H1 (cell line): ENCODE measurements around the gene FPGS. TPM values are rescaled to one million over a fixed set of nuclear protein-coding genes. Genes with fewer than 3 reads are reported as not detected.

ENCODE experiments used
- CTCF ChIP-seq, 3 experiments: IDR thresholded peaks; 1 replicate in 2 of 3; 2 replicates in 1 of 3; pipeline versions ENCODE4 v1.5.1 to v1.6.1; 2011; ENCODE audit warnings: low read length in 3 of 3, mild to moderate bottlenecking in 3 of 3, inconsistent platforms in 2 of 3, low read depth in 1 of 3, moderate library complexity in 1 of 3; ENCODE audit not compliant: insufficient read depth in 1 of 3; ENCODE audit errors: control extremely low read depth in 1 of 3
- EP300 ChIP-seq, 2 experiments: IDR thresholded peaks; 1 replicate in 1 of 2; 2 replicates in 1 of 2; pipeline ENCODE4 v1.6.1; 2011 to 2012; ENCODE audit warnings: low read depth in 2 of 2, low read length in 2 of 2, mild to moderate bottlenecking in 2 of 2, borderline replicate concordance in 1 of 2, inconsistent platforms in 1 of 2, moderate library complexity in 1 of 2
- JUND ChIP-seq: IDR thresholded peaks from 2 replicates; pipeline ENCODE4 v1.6.1; 2011; ENCODE audit warnings: mild to moderate bottlenecking, improper control_type of control experiment, low read length
- RAD21 ChIP-seq, 2 experiments: IDR thresholded peaks in 1 of 2; conservative IDR thresholded peaks in 1 of 2; 2 replicates each; pipeline ENCODE4 v1.6.1; 2011; ENCODE audit warnings: low read depth in 2 of 2, low read length in 2 of 2, improper control_type of control experiment in 1 of 2, inconsistent platforms in 1 of 2, mild to moderate bottlenecking in 1 of 2, moderate library complexity in 1 of 2
- RNF2 ChIP-seq: fragments of 200-900, 300-1000 bp; sonication (generic); IDR thresholded peaks from 2 replicates; pipeline ENCODE4 v1.7.1; 2016; ENCODE audit warnings: borderline replicate concordance, low read depth, mild to moderate bottlenecking, antibody characterized with exemption, low read length; ENCODE audit not compliant: poor library complexity, severe bottlenecking; ENCODE audit errors: missing control alignments
- SP2 ChIP-seq: IDR thresholded peaks from 2 replicates; pipeline ENCODE4 v1.6.1; 2012; ENCODE audit warnings: mild to moderate bottlenecking, low read length, inconsistent platforms
- TAF7 ChIP-seq: optimal IDR thresholded peaks from 2 replicates; pipeline ENCODE3; 2011; ENCODE audit warnings: low read depth, mild to moderate bottlenecking, inconsistent platforms, low read length, moderate library complexity, borderline replicate concordance
- TBP ChIP-seq: IDR thresholded peaks from 2 replicates; pipeline ENCODE4 v1.6.1; 2011; ENCODE audit warnings: low read depth, low read length, improper control_type of control experiment
- TCF12 ChIP-seq: IDR thresholded peaks from 2 replicates; pipeline ENCODE4 v1.6.1; 2011; ENCODE audit warnings: low read depth, mild to moderate bottlenecking, low read length
- TEAD4 ChIP-seq: IDR thresholded peaks from 2 replicates; pipeline ENCODE4 v1.6.1; 2012; ENCODE audit warnings: low read depth, low read length, inconsistent platforms, mixed read lengths
- polyA plus RNA-seq, 7 experiments: library from polyadenylated mRNA; depleted of rRNA in 3 of 7; stranded (reverse) in 5 of 7; unstranded in 2 of 7; fragments of >200 nt in 5 of 7; fragments of 200-250 nt in 2 of 7; gene quantifications; 1 replicate in 5 of 7; 2 replicates in 1 of 7; 4 replicates in 1 of 7; pipeline versions ENCODE4 v1.2.1 to v1.2.3, GENCODE V29; 2011 to 2013; ENCODE audit warnings: missing spikeins in 2 of 7, mixed read lengths in 2 of 7
- total RNA-seq: library from RNA; stranded (reverse); fragmentation: NEBNext Ultra II Directional; extraction: Animal tissue kit (Norgen Biotek cat#: 25700); gene quantifications from 2 replicates; pipeline ENCODE4 v1.2.1, GENCODE V29; 2021

Gene FPGS
- total and polyA plus RNA-seq, 2 of the 8 experiments (the other 6 are each of a cell fraction or from before 2014, with no cell fraction given), result 62.4 to 83.0 TPM

DNA sequence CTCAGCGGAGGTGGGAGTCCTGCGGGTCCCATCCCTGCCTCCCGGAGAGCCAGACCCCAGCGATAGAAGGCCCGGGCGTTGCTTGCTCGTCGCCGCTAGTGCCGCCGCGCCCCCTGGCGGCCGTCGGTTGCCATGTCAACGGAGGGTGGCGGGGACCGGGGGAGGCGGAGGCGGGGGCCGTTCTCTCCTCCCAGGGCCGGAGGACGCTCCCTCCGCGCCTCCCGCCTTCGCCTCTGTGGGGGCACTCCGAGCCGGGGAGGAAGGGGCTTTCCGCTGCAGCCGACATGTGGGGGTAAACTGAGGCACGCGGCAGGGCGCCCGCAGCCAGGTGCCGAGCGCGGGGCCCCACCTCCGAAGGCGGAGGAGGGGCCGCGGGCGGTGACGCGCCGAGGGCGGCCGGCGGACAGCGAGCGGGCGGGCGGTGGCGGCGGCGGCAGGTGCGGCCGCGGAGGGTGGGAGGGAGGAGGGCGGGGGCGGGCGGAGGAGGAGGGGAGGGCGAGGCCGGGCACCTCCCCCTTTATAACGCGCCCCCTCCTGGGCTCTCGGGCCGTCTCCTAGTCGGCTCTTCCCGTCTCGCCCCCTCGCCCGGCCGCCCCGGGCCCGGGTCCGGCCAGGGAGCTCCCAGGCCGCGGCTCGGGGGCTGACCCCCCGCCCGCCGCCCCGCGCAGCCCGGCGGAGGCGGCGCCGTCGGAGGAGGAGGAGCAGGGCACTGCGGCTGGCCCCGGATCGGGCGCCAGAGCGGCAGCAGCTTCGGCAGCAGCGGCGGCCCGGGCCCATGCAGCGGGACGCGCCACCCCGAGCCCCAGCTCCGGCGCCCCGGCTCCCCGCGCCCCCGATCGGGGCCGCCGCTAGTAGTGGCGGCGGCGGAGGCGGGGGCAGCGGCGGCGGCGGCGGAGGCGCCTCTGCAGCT is 17.4 kb upstream of the FPGS start (continued):
- TF ChIP-seq CTCF (IDR thresholded peaks at IDR 0.05; ENCODE audit: control extremely low read depth in 1 of 3, insufficient read depth in 1 of 3, low read depth in 1 of 3, low read length in 3 of 3) (peak in 2 of 3 experiments; percentile 65 to 91; a peak in 3 of 4 replicates), TBP (no peak), TAF7 (no peak), TCF12 (no peak), EP300 (IDR thresholded peaks at IDR 0.05; ENCODE audit: borderline replicate concordance in 1 of 2, low read depth in 2 of 2, low read length in 2 of 2) (0 out of 3 replicates have a peak, but pooled peaks of 1 of the 2 experiments have one; percentile 40), TEAD4 (no peak), JUND (no peak), RAD21 (IDR thresholded peaks at IDR 0.05 in 1 of 2, conservative IDR thresholded peaks at IDR 0.05 in 1 of 2; ENCODE audit: low read depth in 2 of 2, low read length in 2 of 2) (peak; percentile 77 to 84), SP2 (no peak), RNF2 (no peak)
